GM18873 (cell line): ENCODE measurements around the gene ASB11.

Source experiments
- ATAC-seq: cut with Tn5 transposase; IDR thresholded peaks from one replicate; pipeline ENCODE4 v1.9.1; 2021; ENCODE audit warnings: mild to moderate bottlenecking, moderate library complexity, moderate number of reproducible peaks; ENCODE audit not compliant: unreplicated experiment, low FRiP score

ASB11 gene

GRCh38 chrX:15315509-15315908 lies at the start of gene ASB11:
Gene ASB11 (minus strand): TSS chrX:15315640. CDS start chrX:15315605, 35 bp downstream.
- no peak for ATAC-seq

- no peak for ATAC-seq
Measured at GRCh38 chrX:15359701-15360100, 44.3 kb upstream of the ASB11 start.

- ATAC-seq = no peak
Measured at GRCh38 chrX:15358533-15358932, 43.1 kb upstream of the ASB11 start.

- no peak for ATAC-seq
Measured at GRCh38 chrX:15356444-15356843, 41.0 kb upstream of the ASB11 start.

GRCh38 chrX:15350329-15350996 lies 35.0 kb upstream of the ASB11 start:
- no peak for ATAC-seq

- no peak for ATAC-seq
Measured at GRCh38 chrX:15349046-15349445, 33.6 kb upstream of the ASB11 start.

- ATAC-seq = no peak
Measured at GRCh38 chrX:15345976-15346375, 30.5 kb upstream of the ASB11 start.

- no peak for ATAC-seq
Measured at GRCh38 chrX:15344106-15344505, 28.7 kb upstream of the ASB11 start.

GRCh38 chrX:15343075-15343476 lies 27.6 kb upstream of the ASB11 start:
- ATAC-seq = no peak

- no peak for ATAC-seq
Measured at GRCh38 chrX:15340867-15341266, 25.4 kb upstream of the ASB11 start.

GRCh38 chrX:15336023-15336413 lies 20.6 kb upstream of the ASB11 start:
- ATAC-seq = no peak

GRCh38 chrX:15335135-15336022 lies 19.9 kb upstream of the ASB11 start, which contains the start of gene PIGA:
Gene PIGA (minus strand): TSS chrX:15335523. CDS start chrX:15331930, 3,593 bp downstream.
- peak; percentile 97 for ATAC-seq

- ATAC-seq = no peak
Measured at GRCh38 chrX:15334561-15334960, 19.1 kb upstream of the ASB11 start.

GRCh38 chrX:15328821-15329220 lies 13.4 kb upstream of the ASB11 start:
- ATAC-seq = no peak

GRCh38 chrX:15328131-15328530 lies 12.7 kb upstream of the ASB11 start:
- no peak for ATAC-seq

GRCh38 chrX:15322472-15322871 lies 7.0 kb upstream of the ASB11 start:
- ATAC-seq = no peak

- no peak for ATAC-seq
Measured at GRCh38 chrX:15322072-15322471, 6.6 kb upstream of the ASB11 start.

- ATAC-seq = no peak
Measured at GRCh38 chrX:15321447-15321846, 6.0 kb upstream of the ASB11 start.

- ATAC-seq = no peak
Measured at GRCh38 chrX:15320297-15320696, 4.9 kb upstream of the ASB11 start.

GRCh38 chrX:15319075-15319474 lies 3.6 kb upstream of the ASB11 start:
- ATAC-seq = no peak

- no peak for ATAC-seq
Measured at GRCh38 chrX:15314472-15314871, 968 bp downstream of the ASB11 start.

- no peak for ATAC-seq
Measured at GRCh38 chrX:15311119-15311518, 4.3 kb downstream of the ASB11 start.
